ENCODE data around the gene C2.
"Not testable (repeated sequence)": the region's sequence is repeated elsewhere in the genome, so short reads cannot be mapped to it uniquely, and the experiment has no call there.

Gene C2

DNA sequence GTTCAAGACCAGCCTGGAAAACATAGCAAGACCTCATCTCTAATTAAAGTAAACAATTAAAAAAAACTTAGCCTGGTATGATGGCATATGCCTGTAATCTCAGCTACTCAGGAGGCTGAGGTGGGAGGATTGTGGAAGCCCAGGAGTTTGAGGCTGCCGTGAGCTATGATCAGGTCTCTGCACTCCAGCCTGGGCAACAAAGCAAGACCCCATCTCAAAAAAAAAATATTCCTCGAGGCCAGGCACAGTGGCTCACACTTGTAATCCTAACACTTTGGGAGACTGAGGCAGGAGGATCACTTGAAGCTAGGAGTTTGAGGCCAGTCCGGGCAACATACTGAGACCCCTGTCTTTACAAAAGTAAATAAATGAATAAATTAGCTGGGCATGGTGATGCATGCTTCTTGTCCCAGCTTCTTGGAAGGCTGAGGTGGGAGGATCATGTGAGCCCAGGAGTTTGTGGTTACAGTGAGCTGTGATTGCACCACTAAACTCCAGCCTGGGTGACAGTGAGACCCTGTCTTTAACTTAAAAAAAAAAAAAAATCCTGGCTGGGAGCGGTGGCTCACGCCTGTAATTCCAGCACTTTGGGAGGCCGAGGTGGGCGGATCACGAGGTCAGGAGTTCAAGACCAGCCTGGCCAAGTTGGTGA, 9.3 kb upstream of the C2 start:
- TF ChIP-seq ZFX (IDR thresholded peaks at IDR 0.05): no peak
- TF ChIP-seq, protein P1, sequence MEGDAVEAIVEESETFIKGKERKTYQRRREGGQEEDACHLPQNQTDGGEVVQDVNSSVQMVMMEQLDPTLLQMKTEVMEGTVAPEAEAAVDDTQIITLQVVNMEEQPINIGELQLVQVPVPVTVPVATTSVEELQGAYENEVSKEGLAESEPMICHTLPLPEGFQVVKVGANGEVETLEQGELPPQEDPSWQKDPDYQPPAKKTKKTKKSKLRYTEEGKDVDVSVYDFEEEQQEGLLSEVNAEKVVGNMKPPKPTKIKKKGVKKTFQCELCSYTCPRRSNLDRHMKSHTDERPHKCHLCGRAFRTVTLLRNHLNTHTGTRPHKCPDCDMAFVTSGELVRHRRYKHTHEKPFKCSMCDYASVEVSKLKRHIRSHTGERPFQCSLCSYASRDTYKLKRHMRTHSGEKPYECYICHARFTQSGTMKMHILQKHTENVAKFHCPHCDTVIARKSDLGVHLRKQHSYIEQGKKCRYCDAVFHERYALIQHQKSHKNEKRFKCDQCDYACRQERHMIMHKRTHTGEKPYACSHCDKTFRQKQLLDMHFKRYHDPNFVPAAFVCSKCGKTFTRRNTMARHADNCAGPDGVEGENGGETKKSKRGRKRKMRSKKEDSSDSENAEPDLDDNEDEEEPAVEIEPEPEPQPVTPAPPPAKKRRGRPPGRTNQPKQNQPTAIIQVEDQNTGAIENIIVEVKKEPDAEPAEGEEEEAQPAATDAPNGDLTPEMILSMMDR (conservative IDR thresholded peaks at IDR 0.05): no peak
- H3K27ac ChIP-seq: 0 out of 2 replicates have a peak overlapping the region, but pooled peaks have one; percentile 0

- peak overlapping the region; percentile 75 for H3K27ac ChIP-seq
- no peak for TF ChIP-seq ZFX (IDR thresholded peaks at IDR 0.05)
- TF ChIP-seq, protein P1 (conservative IDR thresholded peaks at IDR 0.05): no peak
These were observed 7.8 kb upstream of the C2 start for GRCh38 chr6:31919624-31920303.

- TF ChIP-seq ZFX (IDR thresholded peaks at IDR 0.05): no peak
- peak overlapping the region; percentile 75 for H3K27ac ChIP-seq
These were observed 6.7 kb upstream of the C2 start for GRCh38 chr6:31920811-31921210.

DNA sequence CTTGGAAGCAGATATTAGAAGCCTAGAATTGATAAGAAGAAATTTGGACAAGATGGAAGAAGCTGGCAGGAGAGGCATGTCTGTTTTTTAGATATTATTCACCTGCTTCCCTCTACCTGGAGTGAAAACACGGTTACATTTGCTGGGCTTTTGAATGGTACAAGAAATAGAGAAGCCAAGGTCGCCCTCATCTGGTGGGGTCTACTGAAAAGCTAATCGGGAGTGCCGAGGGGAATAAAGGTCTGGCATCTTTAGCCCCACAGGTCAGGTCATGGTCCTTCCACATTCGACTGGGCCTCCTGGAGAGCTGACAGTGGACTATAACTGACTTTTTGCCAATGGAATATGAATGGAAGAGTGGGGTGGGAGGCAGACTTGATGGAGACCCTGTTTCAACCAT, 4.6 kb upstream of the C2 start:
- no peak for TF ChIP-seq ZFX (IDR thresholded peaks at IDR 0.05)
- TF ChIP-seq, protein P1 (conservative IDR thresholded peaks at IDR 0.05): no peak
- no peak overlapping the region for H3K27ac ChIP-seq

- TF ChIP-seq, protein P1 (conservative IDR thresholded peaks at IDR 0.05): no peak
- no peak for TF ChIP-seq ZFX (IDR thresholded peaks at IDR 0.05)
- no peak overlapping the region for H3K27ac ChIP-seq
These were observed 550 bp downstream of the C2 start for GRCh38 chr6:31927863-31928671.

DNA sequence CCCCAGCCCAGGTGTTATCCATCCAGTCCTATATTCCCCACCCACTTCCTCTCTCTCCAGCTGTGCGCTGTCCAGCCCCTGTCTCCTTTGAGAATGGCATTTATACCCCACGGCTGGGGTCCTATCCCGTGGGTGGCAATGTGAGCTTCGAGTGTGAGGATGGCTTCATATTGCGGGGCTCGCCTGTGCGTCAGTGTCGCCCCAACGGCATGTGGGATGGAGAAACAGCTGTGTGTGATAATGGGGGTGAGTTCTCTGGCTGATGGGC, 1.1 kb downstream of the C2 start:
- TF ChIP-seq, protein P1 (conservative IDR thresholded peaks at IDR 0.05): no peak
- no peak for TF ChIP-seq ZFX (IDR thresholded peaks at IDR 0.05)

DNA sequence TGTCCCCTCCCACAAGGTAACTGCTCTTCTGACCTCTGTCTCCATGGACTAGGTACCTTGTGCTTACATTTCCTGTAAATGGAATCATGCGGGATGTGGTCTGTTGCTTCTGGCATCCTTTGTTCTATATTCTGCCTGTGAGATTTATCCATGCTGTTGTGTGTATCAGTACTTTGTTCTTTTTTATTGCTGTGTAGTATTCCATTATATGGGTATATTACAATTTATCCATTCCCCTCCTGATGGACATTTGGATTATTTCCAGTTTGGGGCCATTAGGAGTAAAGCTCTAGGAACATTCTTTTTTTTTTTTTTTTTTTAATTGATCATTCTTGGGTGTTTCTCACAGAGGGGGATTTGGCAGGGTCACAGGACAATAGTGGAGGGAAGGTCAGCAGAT, 3.4 kb downstream of the C2 start:
- no peak for TF ChIP-seq ZFX (IDR thresholded peaks at IDR 0.05)
- TF ChIP-seq, protein P1 (conservative IDR thresholded peaks at IDR 0.05): no peak
- no peak overlapping the region for H3K27ac ChIP-seq

More for the DNA sequence above, 1.1 kb downstream of the C2 start:
- H3K27ac ChIP-seq: no peak overlapping the region

- H3K27ac ChIP-seq: not testable (repeated sequence)
These were observed 4.6 kb downstream of the C2 start for GRCh38 chr6:31932137-31932536.
